KG1 (cell line): ENCODE results near the gene COL6A2.
"Not testable (repeated sequence)": the region's sequence is repeated elsewhere in the genome, so short reads cannot be mapped to it uniquely, and the experiment has no call there.

Experiments used
- DNase-seq: peaks from one replicate; lab custom pipeline; 2025; lab: John Stamatoyannopoulos, UW

The COL6A2 gene

DNA sequence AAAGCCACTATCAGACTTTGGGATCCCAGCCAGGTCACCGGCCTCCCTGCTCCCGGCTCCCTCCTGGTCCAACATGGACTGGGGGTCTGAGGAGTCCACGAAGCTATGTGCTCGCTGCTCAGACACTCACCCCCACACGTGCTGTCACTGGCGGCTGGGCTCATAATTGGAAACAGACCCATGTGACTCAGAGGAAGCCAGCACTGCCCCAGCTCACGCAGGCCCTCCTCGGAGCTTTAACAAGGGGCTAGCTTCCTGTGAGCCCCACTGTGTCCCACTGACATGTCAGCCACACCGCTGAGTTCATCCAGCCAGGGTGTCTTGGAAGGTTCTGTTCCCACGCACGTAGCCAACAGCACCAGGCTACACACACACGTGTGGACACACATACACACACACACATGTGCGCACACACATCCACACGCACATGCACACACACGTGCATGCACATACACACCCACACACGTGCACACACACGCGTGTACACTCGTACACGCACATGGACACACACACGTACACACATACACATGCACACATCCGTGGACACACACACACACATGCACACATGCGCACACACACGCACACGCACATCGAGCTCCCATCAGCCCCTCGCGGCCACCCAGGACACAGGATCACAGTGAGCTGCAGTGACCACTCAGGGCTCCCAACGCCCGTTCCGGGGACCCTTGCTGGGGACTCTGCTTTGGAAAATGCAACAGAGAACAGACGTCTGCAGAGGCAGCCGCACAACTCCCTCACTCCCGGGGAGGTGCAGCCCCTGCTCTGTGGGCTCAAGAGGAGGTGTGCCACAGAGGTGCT lies 18.4 kb upstream of the COL6A2 start:
- DNase-seq: no peak

DNA sequence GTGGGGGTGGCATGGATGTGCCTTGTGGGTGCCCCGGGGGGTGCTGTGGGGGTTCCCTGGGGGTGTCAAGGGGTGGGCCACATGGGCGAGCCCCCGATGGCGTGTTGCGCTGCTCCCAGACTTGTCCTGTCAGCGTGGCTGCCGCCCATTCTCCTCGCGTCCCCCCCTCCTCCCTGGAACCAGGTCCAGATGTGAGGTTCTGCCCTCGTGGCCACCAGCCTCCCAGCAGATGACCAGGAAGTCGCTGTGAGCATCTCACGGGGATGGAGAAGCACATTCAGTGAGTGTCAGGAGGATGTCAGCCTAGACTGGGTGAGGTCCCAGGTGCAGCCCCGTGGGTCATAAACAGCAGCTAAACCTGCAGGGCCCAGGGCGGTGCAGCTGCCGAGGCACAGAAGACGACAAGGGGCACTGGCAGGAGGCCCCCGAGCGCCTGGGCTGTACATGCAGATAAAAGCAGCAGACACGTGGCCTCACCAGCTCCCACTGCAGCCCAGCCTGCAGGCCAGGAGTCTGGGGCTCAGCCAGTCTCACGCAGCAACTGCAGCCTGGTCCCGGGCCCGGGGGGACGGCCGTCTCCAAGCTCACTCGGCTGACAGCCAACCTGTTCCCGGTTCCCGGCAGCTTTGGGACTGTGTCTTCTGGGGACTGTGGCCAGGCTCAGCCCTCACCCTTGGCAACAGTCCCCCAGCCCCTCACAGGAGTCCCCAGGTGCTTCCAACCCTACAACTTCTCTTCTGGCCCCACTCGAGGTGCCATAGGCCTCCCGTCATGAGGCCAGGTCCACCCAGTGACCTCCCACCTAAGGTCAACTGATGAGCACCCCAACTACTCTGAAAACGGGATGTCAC lies 17.5 kb upstream of the COL6A2 start:
- no peak for DNase-seq

DNA sequence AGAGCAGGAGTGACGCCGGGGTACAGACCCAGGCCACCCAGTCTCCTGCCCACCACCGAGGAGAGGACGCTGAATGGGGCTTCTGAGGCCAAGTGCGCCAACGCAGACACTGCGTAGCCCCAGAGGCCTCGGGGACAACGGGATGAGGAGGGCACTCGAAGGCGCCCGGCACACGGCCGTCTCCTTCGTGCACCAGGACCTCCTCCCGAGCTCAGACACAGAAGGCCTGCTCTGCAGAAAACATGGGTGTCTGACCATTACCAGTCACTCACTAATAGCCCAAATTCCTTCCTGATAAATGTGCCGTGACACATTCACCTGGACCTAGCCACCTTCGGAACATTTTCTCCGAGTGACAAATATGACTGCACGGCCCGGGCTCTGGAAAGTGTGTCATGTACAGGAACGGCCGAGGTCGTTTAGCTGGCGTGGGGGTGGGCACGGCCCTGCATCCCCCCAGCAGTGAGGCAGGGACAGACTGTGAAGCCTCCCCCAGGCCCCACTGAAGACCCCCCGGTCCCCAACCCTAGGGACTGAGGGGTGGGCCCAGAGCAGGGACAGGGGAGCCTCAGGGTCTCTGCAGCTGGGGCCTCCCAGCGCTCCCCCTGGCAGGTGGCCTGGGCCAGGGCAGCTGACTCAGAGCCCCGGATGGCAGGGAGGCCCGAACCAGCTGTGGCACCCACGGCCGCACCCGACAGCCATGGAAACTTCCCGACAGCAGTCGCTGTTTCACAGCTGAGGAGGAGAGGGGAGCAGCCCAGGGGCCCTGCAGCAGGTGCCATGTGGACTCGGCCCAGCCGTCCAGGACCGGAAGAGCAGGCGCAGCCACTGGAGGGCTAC lies 16.7 kb upstream of the COL6A2 start:
- no peak for DNase-seq

DNA sequence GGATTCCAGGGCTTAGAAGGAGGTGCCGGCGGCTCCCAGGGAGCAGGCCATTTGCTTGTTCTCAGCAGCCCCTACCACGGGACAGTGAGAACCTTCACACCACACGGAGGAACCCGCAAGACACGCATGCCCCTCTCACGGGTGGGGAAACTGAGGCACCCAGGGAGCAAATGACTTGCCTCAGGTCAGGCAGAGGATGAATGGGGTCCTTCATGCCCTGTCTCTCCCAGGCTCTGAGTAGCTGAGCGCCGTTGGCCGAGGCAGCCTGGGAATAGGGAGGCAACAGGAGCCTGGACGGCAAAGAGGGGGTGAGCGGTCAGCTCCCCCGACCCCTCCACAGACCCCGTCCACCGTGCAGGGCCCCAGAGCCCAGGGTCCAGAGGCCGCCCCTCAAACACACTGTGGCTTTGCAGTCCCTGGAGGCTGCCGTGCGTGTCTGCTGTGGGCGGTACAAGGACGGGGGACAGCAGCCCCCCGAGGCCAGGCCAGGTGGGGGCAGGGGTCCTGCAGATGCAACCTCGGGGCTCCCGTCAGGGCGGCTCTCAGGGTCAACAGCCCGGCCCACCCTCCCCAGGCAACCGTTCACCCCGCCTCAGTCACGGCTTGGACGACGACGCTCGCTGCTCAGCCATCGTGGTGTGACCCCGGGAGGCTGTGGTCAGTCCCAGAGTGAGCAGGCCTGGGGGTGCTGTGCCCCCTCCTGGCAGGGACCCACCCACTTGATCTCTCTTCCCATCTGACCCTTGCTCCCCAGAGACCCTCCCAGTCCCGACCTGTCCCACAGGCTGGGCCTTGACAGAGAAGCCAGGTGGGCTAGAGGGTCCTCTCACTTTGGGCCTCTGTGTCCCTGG lies 15.8 kb upstream of the COL6A2 start:
- DNase-seq: no peak

DNA sequence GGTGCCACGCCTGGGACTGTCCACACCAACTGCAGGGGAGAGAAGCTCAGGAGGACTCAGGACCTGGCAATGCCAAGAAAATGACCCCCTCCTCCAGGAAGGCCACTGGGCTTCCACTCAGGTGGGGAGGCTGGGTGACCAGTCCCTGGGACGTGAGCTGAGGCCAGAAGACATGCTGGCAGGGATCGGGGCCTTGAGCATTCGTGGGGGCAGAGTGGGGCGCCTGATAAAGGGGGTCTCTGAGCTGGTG lies 15.3 kb upstream of the COL6A2 start:
- no peak for DNase-seq

DNA sequence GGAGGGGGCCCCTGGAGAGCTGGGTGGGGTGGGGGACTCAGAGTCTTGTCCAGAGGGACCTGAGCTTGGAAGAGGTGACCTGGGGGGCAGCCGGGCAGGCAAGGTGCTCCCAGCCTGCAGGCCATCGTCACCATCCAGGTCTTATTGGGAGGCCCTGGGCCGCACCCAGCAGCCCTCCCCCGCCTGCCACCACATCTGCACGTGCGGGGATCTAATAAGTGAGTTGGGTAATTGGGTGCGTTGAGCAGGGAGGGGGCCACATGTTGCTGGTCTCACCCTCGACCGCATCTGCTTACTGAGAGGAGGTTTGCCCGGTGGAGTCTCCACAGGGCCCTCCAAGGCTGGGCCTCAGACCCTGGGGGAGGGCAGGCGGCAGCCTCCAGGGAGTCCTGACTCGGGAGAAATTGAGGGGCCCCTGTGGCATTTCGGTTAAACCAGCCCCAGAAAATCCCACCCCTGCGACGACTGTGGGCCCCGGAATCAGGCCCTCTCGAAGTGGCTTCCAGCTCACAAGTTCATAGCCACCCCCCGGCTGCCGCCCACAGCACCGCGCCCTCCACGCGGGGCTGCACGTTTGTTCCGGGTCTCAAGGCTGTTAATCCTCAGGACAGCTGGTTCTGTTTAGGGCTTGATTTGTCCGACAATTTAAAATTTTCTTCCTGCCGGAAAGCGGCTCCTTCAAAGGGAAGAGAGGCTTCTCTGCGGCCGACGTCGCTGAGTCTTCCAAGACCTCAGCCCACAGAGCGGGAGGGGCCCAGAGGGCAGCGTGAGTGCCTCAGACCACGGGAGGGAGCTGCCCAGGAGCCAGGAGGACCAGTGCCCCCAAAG lies 14.7 kb upstream of the COL6A2 start:
- no peak for DNase-seq

DNA sequence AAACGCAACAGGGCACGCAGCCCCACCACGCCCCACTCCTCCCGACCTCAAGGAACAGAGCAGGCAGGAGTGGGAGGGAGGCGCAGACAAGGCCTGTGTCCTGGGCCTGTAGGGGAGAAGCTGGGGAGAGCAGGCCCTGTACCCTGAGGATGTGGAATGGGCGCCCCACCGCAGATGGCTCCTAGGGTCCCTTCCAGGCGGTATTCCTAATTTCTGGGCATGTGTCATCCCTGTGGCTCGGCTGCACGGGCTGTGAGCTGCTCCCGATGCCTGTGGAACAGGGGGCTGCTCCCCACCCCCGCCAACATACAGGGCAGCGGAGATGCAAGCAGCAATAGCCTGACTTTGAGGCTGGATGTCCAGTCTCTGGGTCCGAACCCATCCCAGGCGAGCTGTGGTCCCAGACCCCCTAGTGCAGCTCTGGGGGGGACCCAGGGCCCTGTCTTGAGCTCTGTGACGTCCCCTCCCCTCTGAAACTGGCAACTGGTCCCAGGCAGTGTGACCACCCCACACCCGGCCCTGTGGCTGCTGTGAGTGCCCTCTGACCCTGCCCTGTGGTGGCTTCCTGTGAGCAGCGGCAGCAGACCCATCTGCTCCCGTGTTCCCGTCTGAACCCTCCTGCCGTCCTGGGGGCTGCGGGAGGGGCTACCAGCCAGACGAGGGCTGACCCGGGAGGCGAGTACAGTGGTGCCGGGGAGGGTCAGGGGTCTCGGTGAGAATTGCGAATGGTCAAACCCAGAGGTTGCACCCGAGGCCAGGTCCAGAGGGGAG lies 13.9 kb upstream of the COL6A2 start:
- DNase-seq: no peak

DNA sequence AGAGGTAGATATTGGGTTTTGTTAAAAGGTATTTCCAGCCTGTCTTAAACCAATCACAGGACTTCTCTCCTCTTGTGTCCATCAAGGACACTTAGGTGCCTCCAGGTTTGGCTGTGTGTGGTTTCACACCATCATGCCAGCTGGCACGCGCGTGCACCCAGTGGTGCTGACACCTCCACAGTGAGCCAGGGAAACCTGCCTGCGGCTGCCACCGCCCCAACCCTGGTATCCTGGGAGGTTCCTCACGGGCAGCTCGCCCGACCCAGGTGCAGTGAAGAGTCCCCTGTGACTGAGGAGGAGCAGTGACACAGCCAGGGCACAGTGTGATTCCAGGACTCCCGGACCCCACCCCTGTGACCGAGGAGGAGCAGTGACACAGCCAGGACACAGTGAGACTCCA lies 13.2 kb upstream of the COL6A2 start:
- DNase-seq: no peak

DNA sequence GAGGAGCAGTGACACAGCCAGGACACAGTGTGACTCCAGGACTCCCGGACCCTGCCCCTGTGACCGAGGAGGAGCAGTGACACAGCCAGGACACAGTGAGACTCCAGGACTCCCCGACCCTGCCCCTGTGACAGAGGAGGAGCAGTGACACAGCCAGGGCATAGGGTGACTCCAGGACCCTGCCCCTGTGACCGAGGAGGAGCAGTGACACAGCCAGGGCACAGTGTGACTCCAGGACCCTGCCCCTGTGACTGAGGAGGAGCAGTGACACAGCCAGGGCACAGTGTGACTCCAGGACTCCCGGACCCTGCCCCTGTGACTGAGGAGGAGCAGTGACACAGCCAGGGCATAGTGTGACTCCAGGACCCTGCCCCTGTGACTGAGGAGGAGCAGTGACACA lies 12.7 kb upstream of the COL6A2 start:
- DNase-seq: not testable (repeated sequence)

DNA sequence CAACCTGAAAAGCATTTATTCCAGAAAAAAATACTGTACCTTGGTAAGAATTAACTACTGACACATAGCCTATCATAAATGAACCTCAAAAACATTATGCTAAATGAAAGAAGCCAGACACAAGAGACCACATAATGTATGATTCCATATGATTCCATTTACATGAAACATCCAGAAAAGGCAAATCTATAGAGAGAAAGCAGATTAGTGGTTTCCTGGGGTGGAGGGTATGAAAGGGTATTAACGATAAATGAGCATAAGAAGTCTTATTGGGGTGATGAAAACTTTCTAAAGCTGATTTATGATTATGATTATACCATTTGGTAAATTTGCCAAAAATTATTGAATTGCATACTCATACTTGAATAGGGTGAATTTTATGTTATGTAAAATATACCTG lies 10.3 kb upstream of the COL6A2 start:
- no peak for DNase-seq

DNA sequence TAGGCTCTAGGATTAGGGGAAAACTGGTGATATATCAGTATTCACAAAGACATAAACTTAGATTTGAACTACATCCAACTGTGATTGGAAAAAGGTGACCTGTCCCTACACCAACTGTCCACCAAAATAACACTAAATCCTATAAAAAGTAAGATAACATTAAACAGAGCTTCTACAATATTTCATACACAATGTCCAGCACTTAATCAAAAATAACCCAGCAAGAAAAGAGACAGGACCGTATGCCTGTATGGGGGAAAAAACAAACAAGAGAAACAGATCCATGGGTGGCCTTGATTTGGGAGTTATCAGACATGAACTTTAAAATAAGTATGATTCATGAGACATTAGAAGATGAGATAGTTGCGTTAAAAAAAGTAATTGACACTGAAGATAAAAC lies 9.7 kb upstream of the COL6A2 start:
- DNase-seq: no peak

DNA sequence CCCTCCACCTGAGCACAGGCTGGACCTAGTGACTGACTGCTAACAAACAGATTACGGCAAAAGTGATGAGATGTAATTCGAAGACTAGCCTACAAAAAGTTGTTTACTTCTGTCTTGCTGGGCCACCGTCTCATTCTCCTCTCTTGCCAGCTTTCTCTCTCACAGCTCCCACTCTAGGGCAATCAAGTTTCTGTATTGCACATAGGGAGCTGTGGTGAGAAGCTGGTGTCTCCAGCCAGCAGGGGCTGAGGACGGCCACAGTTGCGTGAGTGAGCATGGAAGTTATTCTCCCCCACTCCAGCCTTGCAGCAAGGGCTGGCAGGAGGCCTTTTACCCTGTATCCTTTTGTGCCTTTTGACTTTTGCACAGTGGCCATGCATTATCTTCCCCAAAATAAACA lies 8.6 kb upstream of the COL6A2 start:
- no peak for DNase-seq

DNA sequence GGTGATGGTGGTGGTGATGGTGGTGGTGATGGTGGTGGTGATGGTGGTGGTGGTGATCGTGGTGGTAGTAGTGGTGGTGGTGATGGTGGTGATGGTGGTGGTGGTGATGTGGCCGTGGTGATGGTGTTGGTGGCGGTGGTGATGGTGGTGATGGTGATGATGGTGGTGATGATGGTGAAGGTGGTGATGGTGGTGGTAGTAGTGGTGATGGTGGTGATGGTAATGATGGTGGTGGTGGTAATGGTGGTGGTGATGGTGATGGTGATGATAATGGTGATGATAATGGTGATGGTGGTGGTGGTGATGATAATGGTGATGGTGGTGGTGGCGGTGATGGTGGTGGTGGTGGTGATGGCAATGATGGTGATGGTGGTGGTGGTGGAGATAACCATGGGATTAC lies 6.8 kb upstream of the COL6A2 start:
- no peak for DNase-seq

DNA sequence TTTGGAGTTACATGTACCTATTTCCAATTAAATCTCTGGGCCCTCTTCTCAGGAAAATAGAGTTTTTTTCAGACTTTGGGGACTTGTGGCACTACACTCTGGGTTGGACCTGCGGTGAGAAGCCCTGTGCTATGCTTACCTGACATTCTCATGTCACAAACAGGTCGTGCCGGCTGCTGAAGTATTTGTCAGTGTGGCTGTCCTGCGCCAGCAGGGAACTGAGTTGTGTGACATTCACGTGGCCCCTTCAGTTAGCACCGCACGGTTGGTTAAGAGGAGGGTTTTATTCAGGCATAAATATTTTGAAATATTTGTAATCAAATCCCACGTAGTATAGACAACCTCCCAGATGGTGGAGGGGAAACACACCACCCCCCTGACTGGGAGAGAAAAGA lies 6.3 kb upstream of the COL6A2 start:
- no peak for DNase-seq

DNA sequence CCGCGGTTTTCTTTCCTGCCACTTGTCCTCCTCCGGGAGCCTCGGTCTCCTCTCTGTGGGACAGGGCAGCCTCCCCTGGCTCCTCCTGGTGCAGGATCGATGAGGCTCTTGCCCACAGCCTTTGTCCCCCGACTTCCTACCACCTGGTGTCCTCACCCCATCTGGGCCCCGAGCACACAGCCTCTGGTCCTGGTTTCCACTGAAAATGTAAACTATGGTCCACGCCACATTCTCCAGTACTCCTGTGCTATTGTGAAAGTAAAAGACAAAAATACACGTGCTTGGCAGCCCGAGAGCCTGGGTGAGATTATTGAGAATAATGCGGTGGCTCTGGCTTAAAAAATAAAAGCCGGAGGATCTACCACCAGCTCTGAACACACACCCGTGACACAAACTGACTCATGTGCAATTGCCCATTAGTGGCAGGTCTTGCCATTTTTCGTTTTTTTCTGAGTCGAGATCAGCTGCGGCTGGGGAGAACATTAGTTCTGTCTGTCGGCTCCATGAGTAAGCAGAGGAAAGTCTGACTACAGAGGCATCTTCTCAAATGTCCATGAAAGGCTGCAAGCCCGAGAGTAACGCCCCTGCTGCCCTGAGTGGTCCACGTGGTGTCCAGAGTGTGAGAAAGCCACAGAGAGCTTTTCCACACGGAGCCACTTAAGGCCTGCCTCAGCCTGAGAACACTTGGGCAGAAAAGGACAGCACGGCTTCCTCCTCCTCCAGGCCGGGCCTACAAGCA lies 5.7 kb upstream of the COL6A2 start:
- DNase-seq: no peak

DNA sequence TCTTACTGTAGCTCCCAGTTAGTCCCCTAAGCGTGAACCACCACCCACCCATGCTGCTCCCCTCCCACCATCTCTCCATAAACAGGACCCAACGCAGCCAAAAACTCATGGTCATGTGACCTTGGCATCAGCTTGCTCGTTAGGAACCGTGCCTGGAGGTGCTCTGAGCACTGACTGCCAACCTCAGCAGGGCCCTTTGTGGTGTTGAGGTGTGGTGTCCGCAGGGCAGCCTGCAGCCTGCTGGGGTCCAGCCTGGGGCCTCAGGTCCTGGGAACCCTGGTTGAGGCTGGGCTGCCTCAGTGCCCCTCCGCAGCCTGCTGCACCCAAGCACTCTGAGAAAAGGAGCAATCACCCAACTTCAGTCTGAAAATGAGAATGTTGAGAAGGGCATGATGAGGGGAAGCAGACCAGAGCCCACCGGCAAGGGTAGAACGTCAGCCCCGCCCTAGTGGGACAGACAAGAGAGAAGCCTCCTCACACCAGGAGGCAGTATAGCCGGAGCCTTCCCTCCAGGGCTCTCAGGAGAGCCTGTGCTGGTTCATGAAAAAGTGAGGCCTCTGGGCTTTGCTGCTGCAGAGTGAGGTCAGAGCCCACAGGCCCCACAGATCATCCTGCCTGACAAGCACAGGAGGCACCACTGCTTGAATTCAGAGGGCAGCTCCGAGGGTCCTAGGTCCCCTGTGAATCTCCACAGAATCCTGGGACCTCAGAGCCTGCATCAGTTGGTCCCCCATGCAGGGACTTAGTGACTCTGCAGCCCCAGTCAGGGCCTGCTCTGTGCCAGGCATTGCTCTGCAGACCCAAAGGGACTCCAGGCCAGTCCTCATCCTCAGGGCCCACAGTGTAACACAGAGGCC lies 4.9 kb upstream of the COL6A2 start:
- no peak for DNase-seq

DNA sequence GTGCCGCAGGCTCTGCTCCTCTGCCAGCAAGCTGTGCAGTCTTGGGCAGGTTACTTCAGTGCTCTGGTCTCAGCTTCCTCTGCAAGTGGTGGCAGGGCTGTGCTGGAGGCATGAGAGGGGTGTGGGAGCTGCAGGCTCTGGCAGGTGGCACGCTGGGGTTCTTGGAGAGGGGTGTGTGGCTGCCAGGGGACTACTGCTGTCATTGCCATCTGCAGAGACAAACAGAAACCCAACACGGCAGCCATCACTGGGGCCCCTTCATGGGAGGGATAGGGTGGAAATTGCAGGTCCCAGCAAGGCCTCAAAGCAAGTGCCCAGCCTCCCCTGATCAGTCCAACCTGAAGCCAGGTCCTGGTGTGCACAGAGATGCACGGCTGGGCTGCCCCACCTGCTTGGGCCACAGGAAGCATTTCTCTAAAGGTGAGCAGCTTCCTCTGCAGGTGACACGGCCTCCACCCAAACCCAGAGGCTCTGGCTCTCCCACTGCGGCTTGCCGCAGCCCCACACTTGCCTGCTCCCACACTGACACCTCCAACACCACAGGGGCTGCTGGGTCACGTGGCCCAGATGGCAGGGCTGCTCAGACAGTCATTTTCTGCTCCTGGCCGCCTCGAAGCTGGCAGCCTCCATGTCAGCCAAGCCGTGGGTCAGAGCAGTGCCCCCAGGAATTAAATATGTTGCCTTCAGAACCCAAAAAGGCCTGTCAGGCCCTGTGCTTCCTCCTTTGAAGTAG lies 4.1 kb upstream of the COL6A2 start:
- no peak for DNase-seq
